ENCODE results near the gene AQP7.
"Not testable (repeated sequence)": the region's sequence is repeated elsewhere in the genome, so short reads cannot be mapped to it uniquely, and the experiment has no call there.

GRCh38 chr9:33364814-33365213 is 37.6 kb downstream of the AQP7 start:
- TF ChIP-seq ZNF792 (tag by site-specific recombination; IDR thresholded peaks at IDR 0.05); YY1 (tag by site-specific recombination; IDR thresholded peaks at IDR 0.05); ZNF501 (tag by site-specific recombination; IDR thresholded peaks at IDR 0.05); ZNF629 (tag by site-specific recombination; IDR thresholded peaks at IDR 0.05); TSHZ1 (tag by site-specific recombination; IDR thresholded peaks at IDR 0.05; ENCODE audit: borderline replicate concordance); CTCF (tag by site-specific recombination; IDR thresholded peaks at IDR 0.05); ZNF2 (tag by site-specific recombination; IDR thresholded peaks at IDR 0.05); SALL2 (tag by site-specific recombination; IDR thresholded peaks at IDR 0.05; ENCODE audit: borderline replicate concordance); ZNF514 (tag by site-specific recombination; IDR thresholded peaks at IDR 0.05); ZNF114 (tag by site-specific recombination; IDR thresholded peaks at IDR 0.05); ZNF274 (IDR thresholded peaks at IDR 0.05; ENCODE audit: low read length); ZNF274 (tag by site-specific recombination; IDR thresholded peaks at IDR 0.05; ENCODE audit: borderline replicate concordance): not testable (repeated sequence)

All from HEK293 (cell line).